Measurements from ENCODE around the gene UROC1. TPM values are rescaled to one million over a fixed set of nuclear protein-coding genes. Genes with fewer than 3 reads are reported as not detected.

The UROC1 gene
- total and polyA plus RNA-seq, 2 donors (not counting 1 experiment from before 2014, with no cell fraction given) = not detected

- POLR2A ChIA-PET = no interaction called here
- Mint-ChIP-seq H3K27me3 (peaks cover 6% of the 10 kb centered on the region), H3K4me3 (no peak overlapping the region), H3K9me3 (ENCODE audit: insufficient read depth) (no peaks in the 10 kb centered on the region), H3K27ac (no peak overlapping the region), H3K4me1 (no peaks in the 10 kb centered on the region)
- CTCF ChIA-PET = no interaction called here
- H3K27ac ChIP-seq (ENCODE audit: low read length in 2 of 2) = no peak overlapping the region
- H3K4me2 ChIP-seq (replicated peaks; ENCODE audit: low read depth, low read length, poor library complexity, severe bottlenecking) = no peak overlapping the region
- no peak overlapping the region for H3K4me3 ChIP-seq (ENCODE audit: control extremely low read depth in 1 of 5, extremely low read depth in 1 of 5, insufficient read depth in 1 of 5, low read depth in 2 of 5, low read length in 4 of 5)
- DNase-seq = no peak
- H3K9me3 ChIP-seq (ENCODE audit: control extremely low read depth in 1 of 3, control insufficient read depth in 2 of 3, insufficient read depth in 1 of 3, low read length in 2 of 3) = no peaks in the 10 kb centered on the region
- no peaks in the 10 kb centered on the region for H3K79me2 ChIP-seq (ENCODE audit: control insufficient read depth, insufficient read depth, low read length)
- TF ChIP-seq EZH2 (IDR thresholded peaks at IDR 0.05; ENCODE audit: borderline replicate concordance, insufficient read depth, low read depth, low read length, poor library complexity, severe bottlenecking) (no peak), CTCF (IDR thresholded peaks at IDR 0.05) (no peak)
- H3K4me1 ChIP-seq (ENCODE audit: control insufficient read depth in 2 of 2, insufficient read depth in 2 of 2, low read length in 2 of 2) = no peaks in the 10 kb centered on the region
- H3K9ac ChIP-seq (ENCODE audit: low read length) = no peak overlapping the region
- H3K27me3 ChIP-seq (replicated peaks in 1 of 4; ENCODE audit: control extremely low read depth in 1 of 4, control insufficient read depth in 3 of 4, insufficient read depth in 4 of 4, low read length in 3 of 4) = no peaks in the 10 kb centered on the region
- H3K36me3 ChIP-seq (replicated peaks in 1 of 2; ENCODE audit: control extremely low read depth in 1 of 2, control insufficient read depth in 1 of 2, extremely low read depth in 1 of 2, insufficient read depth in 2 of 2, low read length in 1 of 2) = no peaks in the 10 kb centered on the region
- WGBS (ENCODE audit: insufficient coverage) = 94% methylated on average over 17 of the region's 19 CpGs
- no peaks in the 10 kb centered on the region for H4K20me1 ChIP-seq (ENCODE audit: control insufficient read depth, insufficient read depth, low read length, poor library complexity, severe bottlenecking)
- no peak overlapping the region for H2AFZ ChIP-seq (ENCODE audit: insufficient read depth, low read depth, low read length, poor library complexity, severe bottlenecking)
- ATAC-seq (ENCODE audit: low read depth) = no peak
- intact Hi-C loops (cut with micrococcal nuclease) = no loop called here
Observed at GRCh38 chr3:126553284-126554084, 35.9 kb upstream of the UROC1 start.

- CTCF ChIA-PET = no interaction called here
Observed at GRCh38 chr3:126552688-126553283, 35.2 kb upstream of the UROC1 start.

More at GRCh38 chr3:126552688-126553283, 35.2 kb upstream of the UROC1 start:
- POLR2A ChIA-PET = no interaction called here
- H3K36me3 ChIP-seq (replicated peaks in 1 of 2; ENCODE audit: control extremely low read depth in 1 of 2, control insufficient read depth in 1 of 2, extremely low read depth in 1 of 2, insufficient read depth in 2 of 2, low read length in 1 of 2) = no peaks in the 10 kb centered on the region
- H3K79me2 ChIP-seq (ENCODE audit: control insufficient read depth, insufficient read depth, low read length) = no peaks in the 10 kb centered on the region
- H4K20me1 ChIP-seq (ENCODE audit: control insufficient read depth, insufficient read depth, low read length, poor library complexity, severe bottlenecking) = no peaks in the 10 kb centered on the region
- ATAC-seq (ENCODE audit: low read depth) = no peak
- Mint-ChIP-seq H3K4me1 (no peaks in the 10 kb centered on the region), H3K4me3 (no peak overlapping the region), H3K27ac (no peak overlapping the region), H3K9me3 (ENCODE audit: insufficient read depth) (no peaks in the 10 kb centered on the region), H3K27me3 (peaks cover 6% of the 10 kb centered on the region)
- intact Hi-C loops (cut with micrococcal nuclease) = no loop called here
- no peak overlapping the region for H3K4me3 ChIP-seq (ENCODE audit: control extremely low read depth in 1 of 5, extremely low read depth in 1 of 5, insufficient read depth in 1 of 5, low read depth in 2 of 5, low read length in 4 of 5)
- no peak overlapping the region for H3K4me2 ChIP-seq (replicated peaks; ENCODE audit: low read depth, low read length, poor library complexity, severe bottlenecking)
- H3K9me3 ChIP-seq (ENCODE audit: control extremely low read depth in 1 of 3, control insufficient read depth in 2 of 3, insufficient read depth in 1 of 3, low read length in 2 of 3) = no peaks in the 10 kb centered on the region
- H3K9ac ChIP-seq (ENCODE audit: low read length) = no peak overlapping the region
- DNase-seq = no peak
- no peaks in the 10 kb centered on the region for H3K4me1 ChIP-seq (ENCODE audit: control insufficient read depth in 2 of 2, insufficient read depth in 2 of 2, low read length in 2 of 2)
- no peak overlapping the region for H2AFZ ChIP-seq (ENCODE audit: insufficient read depth, low read depth, low read length, poor library complexity, severe bottlenecking)
- WGBS (ENCODE audit: insufficient coverage) = 87% methylated on average over 14 of the region's 14 CpGs
- no peaks in the 10 kb centered on the region for H3K27me3 ChIP-seq (replicated peaks in 1 of 4; ENCODE audit: control extremely low read depth in 1 of 4, control insufficient read depth in 3 of 4, insufficient read depth in 4 of 4, low read length in 3 of 4)
- TF ChIP-seq CTCF (IDR thresholded peaks at IDR 0.05) = no peak
- no peak for TF ChIP-seq EZH2 (IDR thresholded peaks at IDR 0.05; ENCODE audit: borderline replicate concordance, insufficient read depth, low read depth, low read length, poor library complexity, severe bottlenecking)
- H3K27ac ChIP-seq (ENCODE audit: low read length in 2 of 2) = no peak overlapping the region
